Keratinocyte (primary cell): Measurements from ENCODE around the gene ANGPTL2.

ENCODE experiments used
- CTCF ChIP-seq, 3 experiments: IDR thresholded peaks in 1 of 3; conservative IDR thresholded peaks in 1 of 3; optimal IDR thresholded peaks in 1 of 3; 2 replicates in 2 of 3; 3 replicates in 1 of 3; pipeline versions ENCODE3 to v1.5.1; 2011; ENCODE audit warnings: low read length in 3 of 3, mild to moderate bottlenecking in 3 of 3, moderate library complexity in 2 of 3, control low read depth in 1 of 3, inconsistent platforms in 1 of 3; ENCODE audit not compliant: insufficient read depth in 2 of 3; ENCODE audit errors: extremely low read depth in 1 of 3
- EZH2 ChIP-seq: IDR thresholded peaks from one replicate; pipeline ENCODE4 v1.6.1; 2012; ENCODE audit warnings: inconsistent platforms, mild to moderate bottlenecking, low read length, moderate library complexity

DNA sequence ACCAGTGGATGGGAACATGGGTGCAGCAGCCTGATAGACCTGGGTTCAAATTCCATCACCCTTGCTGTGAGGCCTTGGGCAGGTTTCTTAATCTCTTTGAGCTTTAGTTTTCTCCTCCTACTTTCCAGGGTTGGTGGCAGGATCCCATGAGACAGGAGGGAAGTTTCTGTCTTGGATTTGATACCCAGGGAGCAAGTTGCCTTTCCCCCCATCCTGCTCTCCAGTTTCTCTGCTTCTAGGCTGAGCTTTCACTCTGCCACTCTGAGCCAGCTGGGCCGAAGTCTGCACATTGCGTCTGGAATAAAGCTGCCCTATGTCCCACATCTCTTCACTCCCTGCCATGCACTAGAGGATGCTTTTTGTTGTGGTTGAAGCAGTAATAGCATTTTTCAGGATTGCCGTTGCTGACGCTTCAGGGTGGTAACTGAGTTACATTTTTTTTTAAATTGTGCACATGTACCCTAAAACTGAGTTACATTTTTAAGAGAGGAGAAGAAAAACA, 40.5 kb upstream of the ANGPTL2 start:
- TF ChIP-seq CTCF (optimal IDR thresholded peaks at IDR 0.05 in 1 of 3, IDR thresholded peaks at IDR 0.05 in 1 of 3, conservative IDR thresholded peaks at IDR 0.05 in 1 of 3; ENCODE audit: extremely low read depth in 1 of 3, insufficient read depth in 2 of 3, low read length in 3 of 3) (no peak), EZH2 (no peak)
